Measurements from ENCODE around the gene CEBPE.

- TF ChIP-seq, protein P1, sequence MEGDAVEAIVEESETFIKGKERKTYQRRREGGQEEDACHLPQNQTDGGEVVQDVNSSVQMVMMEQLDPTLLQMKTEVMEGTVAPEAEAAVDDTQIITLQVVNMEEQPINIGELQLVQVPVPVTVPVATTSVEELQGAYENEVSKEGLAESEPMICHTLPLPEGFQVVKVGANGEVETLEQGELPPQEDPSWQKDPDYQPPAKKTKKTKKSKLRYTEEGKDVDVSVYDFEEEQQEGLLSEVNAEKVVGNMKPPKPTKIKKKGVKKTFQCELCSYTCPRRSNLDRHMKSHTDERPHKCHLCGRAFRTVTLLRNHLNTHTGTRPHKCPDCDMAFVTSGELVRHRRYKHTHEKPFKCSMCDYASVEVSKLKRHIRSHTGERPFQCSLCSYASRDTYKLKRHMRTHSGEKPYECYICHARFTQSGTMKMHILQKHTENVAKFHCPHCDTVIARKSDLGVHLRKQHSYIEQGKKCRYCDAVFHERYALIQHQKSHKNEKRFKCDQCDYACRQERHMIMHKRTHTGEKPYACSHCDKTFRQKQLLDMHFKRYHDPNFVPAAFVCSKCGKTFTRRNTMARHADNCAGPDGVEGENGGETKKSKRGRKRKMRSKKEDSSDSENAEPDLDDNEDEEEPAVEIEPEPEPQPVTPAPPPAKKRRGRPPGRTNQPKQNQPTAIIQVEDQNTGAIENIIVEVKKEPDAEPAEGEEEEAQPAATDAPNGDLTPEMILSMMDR (IDR thresholded peaks at IDR 0.05; ENCODE audit: low read depth, low read length, missing input control): no peak
- TF ChIP-seq REST (IDR thresholded peaks at IDR 0.05) (no peak), RXRA (IDR thresholded peaks at IDR 0.05) (no peak), YY1 (IDR thresholded peaks at IDR 0.05) (no peak), EGR1 (IDR thresholded peaks at IDR 0.05; ENCODE audit: low read depth in 2 of 2) (no peak), TAF1 (conservative IDR thresholded peaks at IDR 0.05) (no peak), JUND (IDR thresholded peaks at IDR 0.05) (no peak)
- TF ChIP-seq, protein P2, sequence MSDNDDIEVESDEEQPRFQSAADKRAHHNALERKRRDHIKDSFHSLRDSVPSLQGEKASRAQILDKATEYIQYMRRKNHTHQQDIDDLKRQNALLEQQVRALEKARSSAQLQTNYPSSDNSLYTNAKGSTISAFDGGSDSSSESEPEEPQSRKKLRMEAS (IDR thresholded peaks at IDR 0.05): no peak
Measured at GRCh38 chr14:23110579-23111365, 8.3 kb downstream of the CEBPE start.
